Ishikawa (cell line): Measurements from ENCODE around the gene ASNSD1.

Experiments used
- NFIC ChIP-seq: IDR thresholded peaks from 2 replicates; pipeline ENCODE4 v1.6.1; 2012
- TAF1 ChIP-seq: IDR thresholded peaks from 2 replicates; pipeline ENCODE4 v1.6.1; 2012; ENCODE audit warnings: low read depth, mild to moderate bottlenecking
- ZBTB7A ChIP-seq: IDR thresholded peaks from 2 replicates; pipeline ENCODE4 v1.6.1; 2012; ENCODE audit warnings: low read depth
- TF ChIP-seq, protein P1 (sequence below): IDR thresholded peaks from 2 replicates; pipeline ENCODE4 v1.6.1; 2012

- TF ChIP-seq, protein P1, sequence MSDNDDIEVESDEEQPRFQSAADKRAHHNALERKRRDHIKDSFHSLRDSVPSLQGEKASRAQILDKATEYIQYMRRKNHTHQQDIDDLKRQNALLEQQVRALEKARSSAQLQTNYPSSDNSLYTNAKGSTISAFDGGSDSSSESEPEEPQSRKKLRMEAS, result no peak
- TF ChIP-seq ZBTB7A, result no peak
- TF ChIP-seq TAF1, result no peak
- TF ChIP-seq NFIC, result no peak
Observed at GRCh38 chr2:189635353-189635752, 25.9 kb upstream of the ASNSD1 start.
